ENCODE data around the gene BGN.

The BGN gene

DNA sequence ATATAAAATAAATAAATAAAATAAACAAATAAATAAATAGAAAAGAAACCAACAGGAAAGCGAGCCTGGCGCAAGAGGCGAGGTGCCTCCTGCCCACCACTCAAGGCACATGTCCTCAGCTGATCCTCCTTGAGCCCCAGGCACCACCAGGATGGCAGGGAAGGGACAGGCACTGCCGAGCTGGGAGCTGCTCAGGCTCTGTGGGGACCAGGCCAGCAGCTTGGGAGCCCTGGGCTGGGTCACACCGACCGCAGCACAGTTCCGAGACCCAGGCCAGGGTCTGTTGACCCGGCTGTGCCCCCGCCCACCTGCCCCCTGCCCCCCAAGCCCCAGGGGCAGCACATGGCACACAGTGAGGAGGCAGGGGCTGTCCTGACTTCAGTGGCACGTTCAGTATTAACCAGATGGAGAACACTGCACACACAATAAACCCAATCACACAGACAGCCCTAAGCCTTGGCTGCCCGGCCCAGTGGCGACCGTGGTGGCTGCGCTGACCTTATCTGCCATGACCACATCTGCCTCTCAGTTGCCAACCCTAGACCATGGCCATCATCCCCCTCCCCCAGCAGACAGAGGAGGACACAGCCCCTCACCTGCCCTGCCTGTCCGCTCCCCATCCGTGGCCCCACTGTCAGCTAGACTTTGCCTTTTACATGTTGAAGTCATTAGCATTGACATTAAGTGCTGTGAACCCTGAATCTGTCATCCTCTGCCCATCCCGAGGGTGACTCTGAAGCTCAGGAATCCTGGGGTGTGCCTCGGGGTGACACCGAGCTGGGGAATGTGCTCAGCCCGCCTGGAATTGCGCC lies 46.0 kb upstream of the BGN start:
- TF ChIP-seq, protein P1, sequence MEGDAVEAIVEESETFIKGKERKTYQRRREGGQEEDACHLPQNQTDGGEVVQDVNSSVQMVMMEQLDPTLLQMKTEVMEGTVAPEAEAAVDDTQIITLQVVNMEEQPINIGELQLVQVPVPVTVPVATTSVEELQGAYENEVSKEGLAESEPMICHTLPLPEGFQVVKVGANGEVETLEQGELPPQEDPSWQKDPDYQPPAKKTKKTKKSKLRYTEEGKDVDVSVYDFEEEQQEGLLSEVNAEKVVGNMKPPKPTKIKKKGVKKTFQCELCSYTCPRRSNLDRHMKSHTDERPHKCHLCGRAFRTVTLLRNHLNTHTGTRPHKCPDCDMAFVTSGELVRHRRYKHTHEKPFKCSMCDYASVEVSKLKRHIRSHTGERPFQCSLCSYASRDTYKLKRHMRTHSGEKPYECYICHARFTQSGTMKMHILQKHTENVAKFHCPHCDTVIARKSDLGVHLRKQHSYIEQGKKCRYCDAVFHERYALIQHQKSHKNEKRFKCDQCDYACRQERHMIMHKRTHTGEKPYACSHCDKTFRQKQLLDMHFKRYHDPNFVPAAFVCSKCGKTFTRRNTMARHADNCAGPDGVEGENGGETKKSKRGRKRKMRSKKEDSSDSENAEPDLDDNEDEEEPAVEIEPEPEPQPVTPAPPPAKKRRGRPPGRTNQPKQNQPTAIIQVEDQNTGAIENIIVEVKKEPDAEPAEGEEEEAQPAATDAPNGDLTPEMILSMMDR (IDR thresholded peaks at IDR 0.05; ENCODE audit: low read depth, low read length, missing control alignments): no peak
- no peak overlapping the region for H3K4me3 ChIP-seq (ENCODE audit: low read depth, low read length)
- DNase-seq (ENCODE audit: low read depth): no peak

DNA sequence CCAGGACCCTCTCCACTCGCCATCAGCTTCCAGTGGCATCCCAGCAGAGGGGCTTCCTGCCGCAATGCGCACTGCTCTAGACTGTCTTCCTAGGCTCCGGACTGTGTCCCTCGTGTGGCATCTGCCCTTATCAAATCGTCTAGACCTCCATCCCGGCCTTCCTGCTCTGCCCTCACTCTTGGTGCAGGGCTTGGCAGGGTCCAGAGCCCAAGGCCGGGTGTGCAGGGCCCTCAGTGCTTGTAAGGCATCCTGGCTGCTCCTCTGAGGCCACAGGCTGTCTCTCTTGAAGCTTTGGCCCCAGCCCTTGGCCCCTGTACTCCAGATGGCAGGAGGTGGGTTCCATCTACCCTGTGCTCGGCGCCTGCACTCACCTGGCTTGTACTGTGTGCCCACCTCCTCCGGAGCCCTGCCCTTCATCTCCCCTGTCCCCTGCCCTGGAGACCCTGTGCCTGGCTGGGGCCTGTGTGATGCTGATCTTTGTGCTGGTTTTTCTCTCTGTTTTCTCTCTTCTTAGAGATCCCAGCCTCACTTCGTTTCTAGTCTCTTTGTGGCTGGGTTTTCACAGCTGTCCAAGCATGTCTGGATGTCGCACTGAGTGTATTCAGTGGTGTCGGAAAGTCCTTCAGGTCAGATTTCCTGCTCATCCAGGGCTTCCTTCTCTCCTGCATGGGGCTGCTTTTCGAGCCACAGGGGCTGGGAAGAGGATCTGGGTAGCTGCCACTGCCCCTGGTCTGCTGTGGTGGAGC lies 45.2 kb upstream of the BGN start:
- H3K4me3 ChIP-seq (ENCODE audit: low read depth, low read length): no peak overlapping the region
- TF ChIP-seq, protein P1 (IDR thresholded peaks at IDR 0.05; ENCODE audit: low read depth, low read length, missing control alignments): no peak
- no peak for DNase-seq (ENCODE audit: low read depth)

DNA sequence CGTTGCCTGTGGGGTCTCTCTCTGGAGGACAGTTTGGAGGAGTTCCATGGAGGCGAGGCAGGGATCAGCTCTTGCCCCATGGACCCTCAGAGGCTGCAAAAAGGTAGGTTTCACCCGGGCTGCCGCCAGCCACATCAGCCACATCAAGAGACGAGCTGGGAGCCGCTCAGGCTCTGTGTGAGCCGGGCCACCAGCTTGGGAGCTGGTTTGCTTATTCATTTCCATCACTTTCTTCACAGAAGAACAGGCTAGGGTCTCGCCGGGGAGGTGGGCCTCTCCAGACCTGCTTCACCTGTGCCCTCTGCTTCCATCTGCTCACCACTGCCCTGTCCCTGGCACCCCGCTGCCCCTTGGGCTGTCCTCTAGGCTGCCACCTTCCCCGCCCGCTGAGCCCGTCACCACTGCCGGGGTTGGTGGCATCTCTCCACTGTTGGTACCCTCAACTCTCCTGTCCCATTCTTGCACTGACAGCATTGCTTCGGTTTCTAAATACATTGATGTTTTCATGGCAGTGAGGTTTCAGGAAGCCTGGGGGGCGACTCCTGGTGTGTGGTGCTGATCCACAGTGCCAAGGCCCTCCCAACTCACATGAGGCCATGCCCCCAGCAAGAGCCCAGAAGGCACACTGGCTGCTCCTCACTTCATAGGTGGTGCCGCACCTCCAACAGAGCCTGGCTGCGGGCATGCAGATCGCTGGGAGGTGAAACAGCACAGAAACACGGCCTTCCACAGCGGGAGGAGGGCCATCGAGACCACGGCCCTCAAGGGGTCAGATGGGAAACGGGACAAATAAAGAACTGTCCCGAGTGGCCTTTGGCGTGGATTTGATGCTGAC lies 44.4 kb upstream of the BGN start:
- no peak for DNase-seq (ENCODE audit: low read depth)
- H3K4me3 ChIP-seq (ENCODE audit: low read depth, low read length): no peak overlapping the region
- TF ChIP-seq, protein P1 (IDR thresholded peaks at IDR 0.05; ENCODE audit: low read depth, low read length, missing control alignments): no peak

DNA sequence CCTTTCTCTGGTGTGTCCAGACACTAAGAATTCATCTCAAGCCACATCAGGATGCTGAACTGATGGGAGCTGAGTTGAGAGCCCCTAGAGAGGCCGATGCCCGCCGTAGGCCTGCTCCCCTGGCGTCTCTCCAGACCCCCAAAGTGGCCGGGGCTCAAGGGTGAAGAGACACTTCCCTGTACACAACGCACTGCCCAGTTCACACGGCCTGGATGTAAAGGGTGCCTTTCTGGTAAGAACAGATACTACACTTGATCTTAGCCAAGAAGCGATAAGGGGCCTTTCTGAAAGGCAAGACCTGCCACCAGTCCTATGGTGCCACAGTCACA lies 43.9 kb upstream of the BGN start:
- TF ChIP-seq, protein P1 (IDR thresholded peaks at IDR 0.05; ENCODE audit: low read depth, low read length, missing control alignments): no peak
- DNase-seq (ENCODE audit: low read depth): no peak
- H3K4me3 ChIP-seq (ENCODE audit: low read depth, low read length): no peak overlapping the region

DNA sequence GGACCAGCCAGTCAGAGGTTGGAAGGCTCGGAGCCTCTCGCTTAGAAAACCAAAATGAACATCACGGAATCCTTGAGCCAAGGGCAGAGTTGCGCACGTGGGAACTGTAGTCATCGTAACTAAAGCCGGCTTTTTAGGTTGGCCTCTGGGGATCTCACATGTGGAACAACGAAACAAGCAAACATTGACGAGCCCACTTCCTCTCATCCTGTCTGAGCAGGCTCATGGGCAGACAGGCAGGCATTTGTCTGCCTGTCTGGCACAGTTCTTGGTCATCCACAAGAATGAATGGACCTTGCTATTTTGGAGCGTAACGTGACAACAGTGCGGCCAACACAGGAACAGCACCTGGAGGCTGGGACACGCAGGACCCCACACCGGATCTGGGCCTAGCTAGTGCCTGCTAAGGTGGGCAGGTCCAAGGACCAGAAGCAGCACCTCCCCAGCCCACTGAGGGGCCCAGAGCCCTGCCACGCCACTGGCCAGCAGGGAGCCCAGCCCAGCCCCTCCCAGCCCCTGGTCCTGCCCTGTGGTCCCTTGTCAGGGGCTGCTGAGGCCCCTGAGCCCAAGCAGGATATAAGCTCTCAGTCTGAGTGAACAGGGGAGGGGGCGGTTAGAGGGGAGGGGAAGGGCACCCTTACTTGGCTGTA lies 39.8 kb upstream of the BGN start:
- no peak for DNase-seq (ENCODE audit: low read depth)
- TF ChIP-seq, protein P1 (IDR thresholded peaks at IDR 0.05; ENCODE audit: low read depth, low read length, missing control alignments): no peak
- H3K4me3 ChIP-seq (ENCODE audit: low read depth, low read length): no peak overlapping the region

DNA sequence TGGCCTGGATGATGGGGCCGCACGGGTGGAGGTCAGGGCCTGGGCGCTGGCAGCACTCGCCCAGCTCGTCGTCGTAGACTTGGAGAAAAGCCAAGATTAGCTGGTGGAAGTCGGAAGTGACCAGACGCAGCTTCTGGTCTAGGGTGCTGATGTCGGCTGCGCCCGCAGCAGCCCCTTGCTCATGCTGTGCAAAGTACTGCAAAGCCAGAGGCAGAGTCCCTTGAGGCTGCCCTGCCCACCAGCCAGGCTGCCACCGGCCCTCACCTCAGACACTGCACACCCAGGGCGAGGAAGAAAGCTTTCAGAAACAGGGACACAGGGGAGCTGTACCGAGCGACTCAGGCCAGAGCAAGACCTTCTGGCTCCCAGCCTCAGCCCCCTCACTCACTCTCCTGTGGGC lies 39.2 kb upstream of the BGN start:
- TF ChIP-seq, protein P1 (IDR thresholded peaks at IDR 0.05; ENCODE audit: low read depth, low read length, missing control alignments): no peak
- H3K4me3 ChIP-seq (ENCODE audit: low read depth, low read length): no peak overlapping the region
- DNase-seq (ENCODE audit: low read depth): no peak
